Uterus (tissue), 4 donors: ENCODE results near the gene ZMYND8. TPM values are rescaled to one million over a fixed set of nuclear protein-coding genes. Genes with fewer than 3 reads are reported as not detected.

Experiments
- DNase-seq, 2 donors: peaks; one replicate each; pipeline ENCODE4 v3.0.0-alpha.2; 2019 to 2020
- H3K27ac ChIP-seq, 2 donors: fragments of 200-600 bp; sonication (generic); 1 replicate in 1 of 2; 2 replicates in 1 of 2; pipeline ENCODE4 v1.5.1; 2016 to 2018
- H3K27me3 ChIP-seq, 2 donors: fragments of 200-600 bp; sonication (generic); one replicate each; pipeline ENCODE4 v1.5.1; 2018 to 2019; ENCODE audit warnings: control low read depth in 1 of 2
- H3K36me3 ChIP-seq, 2 donors: fragments of 200-600 bp; sonication (generic); one replicate each; pipeline ENCODE4 v1.5.1; 2019; ENCODE audit warnings: control low read depth in 1 of 2
- H3K4me1 ChIP-seq, 2 donors: fragments of 200-600 bp; sonication (generic); one replicate each; pipeline ENCODE4 v1.5.1; 2018 to 2019; ENCODE audit warnings: control low read depth in 1 of 2
- H3K4me3 ChIP-seq, 2 donors: fragments of 200-600 bp; sonication (generic); 1 replicate in 1 of 2; 2 replicates in 1 of 2; pipeline ENCODE4 v1.5.1; 2018 to 2019; ENCODE audit warnings: mild to moderate bottlenecking in 1 of 2
- H3K9me3 ChIP-seq, 2 donors: fragments of 200-600 bp; sonication (generic); one replicate each; pipeline ENCODE4 v1.5.1; 2019; ENCODE audit warnings: control low read depth in 1 of 2
- CTCF ChIP-seq, 4 experiments: fragments of 200-600 bp in 2 of 4; fragments of 450-650 bp in 2 of 4; sonication (generic) in 2 of 4; IDR thresholded peaks; one replicate each; pipeline ENCODE4 v1.5.1; 2016 to 2019; ENCODE audit warnings: antibody characterized with exemption in 4 of 4, mild to moderate bottlenecking in 2 of 4, moderate library complexity in 1 of 4
- POLR2A ChIP-seq, 2 donors: fragments of 450-650 bp; IDR thresholded peaks; one replicate each; pipeline ENCODE4 v1.6.1; 2016; ENCODE audit warnings: antibody characterized with exemption in 2 of 2, mild to moderate bottlenecking in 1 of 2, moderate library complexity in 1 of 2
- intact Hi-C: fragments of 100-400 bp; cut with DNase I; formaldehyde crosslinking; loops from one replicate; pipeline ENCODE4 v1.15.1; 2023; ENCODE audit warnings: low total_unique reads
- microRNA-seq: library from miRNA; unstranded; fragments of <30 nt; microRNA quantifications from one replicate; pipeline ENCODE4, GENCODE V29; 2016; ENCODE audit warnings: borderline microRNAs expressed, borderline replicate concordance
- small RNA-seq: library from RNA; depleted of rRNA; stranded (forward); fragments of <200 nt; gene quantifications from one replicate; pipeline ENCODE3, GENCODE V24; 2016
- total RNA-seq, 4 donors: library from RNA; depleted of rRNA in 3 of 4; stranded (reverse); fragments of >200 nt in 3 of 4; gene quantifications; one replicate each; pipeline versions ENCODE4 v1.1.0 to v1.2.4, GENCODE V29; 2014 to 2023
- donor health status: DM: yes; HTN: yes; CAD: no.

The ZMYND8 gene
- total RNA-seq, 4 donors from 2014 or later: 10.2 to 26.7 (median 16.0) TPM

- no peak overlapping the region for H3K27ac ChIP-seq
- H3K36me3 ChIP-seq: no peaks in the 10 kb centered on the region
- no peaks in the 10 kb centered on the region for H3K9me3 ChIP-seq
- H3K4me1 ChIP-seq: no peaks in the 10 kb centered on the region
- no peak for DNase-seq
- intact Hi-C loops: no loop called here
- no peaks in the 10 kb centered on the region for H3K27me3 ChIP-seq
- H3K4me3 ChIP-seq: no peak overlapping the region
- TF ChIP-seq POLR2A (IDR thresholded peaks at IDR 0.05) (no peak), CTCF (IDR thresholded peaks at IDR 0.05) (no peak)
Measured at GRCh38 chr20:47165376-47165865, 191.1 kb downstream of the ZMYND8 start.

- no peak for DNase-seq
- no peaks in the 10 kb centered on the region for H3K4me1 ChIP-seq
- H3K9me3 ChIP-seq: no peaks in the 10 kb centered on the region
- no peak overlapping the region for H3K27ac ChIP-seq
- H3K27me3 ChIP-seq: no peaks in the 10 kb centered on the region
- intact Hi-C loops: loop anchor here (5.0 kb wide), 1 partner anchor 1168 kb away; no protein-coding TSS in a partner anchor
- no peak overlapping the region for H3K4me3 ChIP-seq
- H3K36me3 ChIP-seq: no peaks in the 10 kb centered on the region
- TF ChIP-seq CTCF (IDR thresholded peaks at IDR 0.05) (no peak), POLR2A (IDR thresholded peaks at IDR 0.05) (no peak)
Measured at GRCh38 chr20:47164140-47164539, 192.4 kb downstream of the ZMYND8 start.

GRCh38 chr20:47161411-47161810 lies 195.1 kb downstream of the ZMYND8 start:
- Histone ChIP-seq H3K4me1 (no peaks in the 10 kb centered on the region), H3K36me3 (no peaks in the 10 kb centered on the region), H3K27me3 (no peaks in the 10 kb centered on the region), H3K4me3 (no peak overlapping the region), H3K9me3 (no peaks in the 10 kb centered on the region), H3K27ac (no peak overlapping the region)
- DNase-seq: no peak
- TF ChIP-seq POLR2A (IDR thresholded peaks at IDR 0.05) (no peak), CTCF (IDR thresholded peaks at IDR 0.05) (no peak)
- intact Hi-C loops: loop anchor here (5.0 kb wide), 1 partner anchor 1171 kb away; no protein-coding TSS in a partner anchor

- TF ChIP-seq CTCF (IDR thresholded peaks at IDR 0.05): no peak
- TF ChIP-seq POLR2A (IDR thresholded peaks at IDR 0.05): no peak
- intact Hi-C loops: loop anchor here (5.0 kb wide), 1 partner anchor 1171 kb away; no protein-coding TSS in a partner anchor
- Histone ChIP-seq H3K36me3 (no peaks in the 10 kb centered on the region), H3K27ac (no peak overlapping the region), H3K9me3 (no peaks in the 10 kb centered on the region), H3K27me3 (no peaks in the 10 kb centered on the region), H3K4me3 (no peak overlapping the region), H3K4me1 (no peaks in the 10 kb centered on the region)
- no peak for DNase-seq
Measured at GRCh38 chr20:47160992-47161391, 195.5 kb downstream of the ZMYND8 start.

GRCh38 chr20:47160240-47160639 lies 196.3 kb downstream of the ZMYND8 start:
- H3K9me3 ChIP-seq: no peaks in the 10 kb centered on the region
- H3K4me1 ChIP-seq: no peaks in the 10 kb centered on the region
- H3K27ac ChIP-seq: no peak overlapping the region
- H3K4me3 ChIP-seq: no peak overlapping the region
- DNase-seq: no peak
- H3K27me3 ChIP-seq: no peaks in the 10 kb centered on the region
- TF ChIP-seq POLR2A (IDR thresholded peaks at IDR 0.05) (no peak), CTCF (IDR thresholded peaks at IDR 0.05) (no peak)
- intact Hi-C loops: loop anchor here (5.0 kb wide), 1 partner anchor 1172 kb away; no protein-coding TSS in a partner anchor
- no peaks in the 10 kb centered on the region for H3K36me3 ChIP-seq

Small RNA genes lying within 50 kb of the gene (microRNA-seq; reads per million reads assigned to microRNA genes)
- gene MIR3616: not detected

Small RNA genes lying within 50 kb of the gene (small RNA-seq; reads per million reads assigned to genes)
- not detected for gene MIR3616

Other genes with a start within 250 kb of the ZMYND8 start
- gene NCOA3, start 145.2 kb upstream of the ZMYND8 start, total RNA-seq: 10 to 100 TPM; 27.9 to 59.2 (median 44.2) TPM